HL-60 (cell line): ENCODE results near the gene SPSB3.

Source experiments
- DNase-seq, 2 experiments: peaks; one replicate each; pipeline ENCODE4 v3.0.0-alpha.2; 2010 to 2020; ENCODE audit warnings: low read depth in 1 of 2, low spot score in 1 of 2
- H3K27ac ChIP-seq: fragments of 250-450 bp; sonication (Bioruptor Pico); replicated peaks from 2 replicates; pipeline ENCODE4 v1.5.1; 2020; ENCODE audit warnings: mild to moderate bottlenecking, moderate library complexity
- H3K27me3 ChIP-seq: fragments of 250-450 bp; sonication (Bioruptor Pico); 2 replicates; pipeline ENCODE4 v1.5.1; 2021; ENCODE audit warnings: mild to moderate bottlenecking, moderate library complexity; ENCODE audit not compliant: insufficient read depth, poor library complexity, severe bottlenecking
- H3K4me3 ChIP-seq: replicated peaks from 2 replicates; pipeline ENCODE4 v1.5.1; 2011; ENCODE audit warnings: mild to moderate bottlenecking, control low read depth, low read length; ENCODE audit not compliant: insufficient read depth
- CTCF ChIP-seq: IDR thresholded peaks from one replicate; pipeline ENCODE4 v1.5.1; 2011; ENCODE audit warnings: low read length, control low read depth, inconsistent platforms; ENCODE audit not compliant: insufficient read depth
- GABPA ChIP-seq: IDR thresholded peaks from 2 replicates; pipeline ENCODE4 v1.6.1; 2012; ENCODE audit warnings: low read depth
- POLR2AphosphoS5 ChIP-seq: IDR thresholded peaks from 2 replicates; pipeline ENCODE4 v1.6.1; 2012; ENCODE audit warnings: low read depth
- REST ChIP-seq: IDR thresholded peaks from 2 replicates; pipeline ENCODE4 v1.6.1; 2012; ENCODE audit warnings: low read depth; ENCODE audit not compliant: insufficient replicate concordance
- SPI1 ChIP-seq: IDR thresholded peaks from 2 replicates; pipeline ENCODE4 v1.6.1; 2012; ENCODE audit warnings: low read depth, mild to moderate bottlenecking, borderline replicate concordance

Gene SPSB3

GRCh38 chr16:1779234-1779701, 3.1 kb downstream of the SPSB3 start:
- Histone ChIP-seq H3K27ac (no peak overlapping the region), H3K27me3 (no peaks in the 10 kb centered on the region), H3K4me3 (no peak overlapping the region)
- TF ChIP-seq GABPA = no peak
- no peak for TF ChIP-seq SPI1
- no peak for TF ChIP-seq CTCF
- TF ChIP-seq REST = no peak
- TF ChIP-seq POLR2AphosphoS5 = peak; percentile 5; the same call in 1 of the 2 replicates
- DNase-seq = no peak

- H3K27me3 ChIP-seq = no peaks in the 10 kb centered on the region
- DNase-seq = no peak
- no peak overlapping the region for H3K27ac ChIP-seq
- no peak overlapping the region for H3K4me3 ChIP-seq
- TF ChIP-seq SPI1 (no peak), POLR2AphosphoS5 (peak; percentile 22), REST (no peak), CTCF (no peak), GABPA (no peak)
These were observed 3.9 kb downstream of the SPSB3 start for GRCh38 chr16:1778200-1779179.

GRCh38 chr16:1777375-1778199, 4.8 kb downstream of the SPSB3 start:
- Histone ChIP-seq H3K27me3 (no peaks in the 10 kb centered on the region), H3K4me3 (no peak overlapping the region), H3K27ac (no peak overlapping the region)
- TF ChIP-seq GABPA (no peak), POLR2AphosphoS5 (peak; percentile 49)
- DNase-seq = no peak

- no peak for DNase-seq
- TF ChIP-seq POLR2AphosphoS5 (no peak), CTCF (no peak), REST (no peak), SPI1 (no peak), GABPA (no peak)
- Histone ChIP-seq H3K27me3 (no peaks in the 10 kb centered on the region), H3K27ac (no peak overlapping the region), H3K4me3 (no peak overlapping the region)
These were observed 5.4 kb downstream of the SPSB3 start for GRCh38 chr16:1776991-1777374.
